HTERT RPE-1 (cell line): ENCODE data around the gene B4GALNT3.

Experiments
- in situ Hi-C: fragments of 300-500 bp; cut with MboI; formaldehyde crosslinking; loops from 4 replicates; pipeline ENCODE4 v1.14.3; 2020; ENCODE audit warnings: low sequenced_read_pairs

Gene B4GALNT3

GRCh38 chr12:467591-467990, 7.9 kb downstream of the B4GALNT3 start:
- in situ Hi-C loops, result no loop called here

GRCh38 chr12:468671-469389, 9.1 kb downstream of the B4GALNT3 start:
- in situ Hi-C loops, result no loop called here

GRCh38 chr12:470133-470532, 10.4 kb downstream of the B4GALNT3 start:
- in situ Hi-C loops, result no loop called here

GRCh38 chr12:473198-473597, 13.5 kb downstream of the B4GALNT3 start:
- in situ Hi-C loops, result no loop called here

GRCh38 chr12:473863-474577, 14.3 kb downstream of the B4GALNT3 start:
- in situ Hi-C loops, result no loop called here

- in situ Hi-C loops, result no loop called here
These were observed 15.5 kb downstream of the B4GALNT3 start for GRCh38 chr12:475286-475685.

- in situ Hi-C loops, result no loop called here
These were observed 19.4 kb downstream of the B4GALNT3 start for GRCh38 chr12:479161-479560.

- in situ Hi-C loops, result no loop called here
These were observed 21.4 kb downstream of the B4GALNT3 start for GRCh38 chr12:480831-481816.

- in situ Hi-C loops, result no loop called here
These were observed 22.3 kb downstream of the B4GALNT3 start for GRCh38 chr12:482061-482460.

- in situ Hi-C loops, result no loop called here
These were observed 24.4 kb downstream of the B4GALNT3 start for GRCh38 chr12:484096-484495.

GRCh38 chr12:490260-490659, 30.5 kb downstream of the B4GALNT3 start:
- in situ Hi-C loops, result no loop called here

GRCh38 chr12:495466-495865, 35.7 kb downstream of the B4GALNT3 start:
- in situ Hi-C loops, result no loop called here

GRCh38 chr12:496736-497135, 37.0 kb downstream of the B4GALNT3 start:
- in situ Hi-C loops, result no loop called here

- in situ Hi-C loops, result no loop called here
These were observed 37.9 kb downstream of the B4GALNT3 start for GRCh38 chr12:497501-498160.

GRCh38 chr12:499837-500458, 40.2 kb downstream of the B4GALNT3 start:
- in situ Hi-C loops, result no loop called here

GRCh38 chr12:501722-502447, 42.1 kb downstream of the B4GALNT3 start:
- in situ Hi-C loops, result no loop called here

GRCh38 chr12:503111-503761, 43.5 kb downstream of the B4GALNT3 start:
- in situ Hi-C loops, result no loop called here

- in situ Hi-C loops, result no loop called here
These were observed 45.5 kb downstream of the B4GALNT3 start for GRCh38 chr12:505221-505620.

GRCh38 chr12:507391-507796, 47.7 kb downstream of the B4GALNT3 start:
- in situ Hi-C loops, result no loop called here
